Smooth muscle cell (in vitro differentiated cells): ENCODE data around the gene UHRF2. TPM values are rescaled to one million over a fixed set of nuclear protein-coding genes. Genes with fewer than 3 reads are reported as not detected.

Experiments used
- DNase-seq: peaks from one replicate; lab custom pipeline; 2025; ENCODE audit not compliant: unreplicated experiment; lab: John Stamatoyannopoulos, UW
- H2AFZ ChIP-seq: fragments of 200-600 bp; sonication (generic); 2 replicates; pipeline ENCODE4 v1.6.0; 2016; ENCODE audit warnings: antibody characterized with exemption, low read depth, mild to moderate bottlenecking
- H3F3A ChIP-seq: fragments of 200-600 bp; sonication (generic); 2 replicates; pipeline ENCODE4 v1.6.0; 2017; ENCODE audit warnings: antibody characterized with exemption, low read depth
- H3K27ac ChIP-seq: fragments of 200-600 bp; sonication (generic); 2 replicates; pipeline ENCODE4 v1.5.1; 2016; ENCODE audit warnings: low read depth, mild to moderate bottlenecking
- H3K27me3 ChIP-seq: fragments of 200-600 bp; sonication (generic); 2 replicates; pipeline ENCODE4 v1.6.1; 2016; ENCODE audit warnings: low read depth, mild to moderate bottlenecking
- H3K36me3 ChIP-seq: fragments of 200-600 bp; sonication (generic); 2 replicates; pipeline ENCODE4 v1.5.1; 2016; ENCODE audit warnings: low read depth
- H3K4me1 ChIP-seq: fragments of 200-600 bp; sonication (generic); 2 replicates; pipeline ENCODE4 v1.5.1; 2016; ENCODE audit warnings: low read depth
- H3K4me2 ChIP-seq: fragments of 200-600 bp; sonication (generic); 2 replicates; pipeline ENCODE4 v1.6.0; 2016; ENCODE audit warnings: mild to moderate bottlenecking
- H3K4me3 ChIP-seq: fragments of 200-600 bp; sonication (generic); 2 replicates; pipeline ENCODE4 v1.5.1; 2016; ENCODE audit warnings: mild to moderate bottlenecking
- H3K79me2 ChIP-seq: fragments of 200-600 bp; sonication (generic); 2 replicates; pipeline ENCODE4 v1.6.0; 2016; ENCODE audit warnings: low read depth, mild to moderate bottlenecking
- H3K9ac ChIP-seq: fragments of 200-600 bp; sonication (generic); 2 replicates; pipeline ENCODE4 v1.6.0; 2016; ENCODE audit warnings: low read depth
- H3K9me3 ChIP-seq: fragments of 200-600 bp; sonication (generic); replicated peaks from 2 replicates; pipeline ENCODE4 v1.5.1; 2016; ENCODE audit warnings: low read depth
- H4K20me1 ChIP-seq: fragments of 200-600 bp; sonication (generic); 2 replicates; pipeline ENCODE4 v1.6.0; 2016; ENCODE audit warnings: low read depth
- CTCF ChIP-seq: fragments of 200-600 bp; sonication (generic); IDR thresholded peaks from 2 replicates; pipeline ENCODE4 v1.5.1; 2017; ENCODE audit warnings: borderline replicate concordance, mild to moderate bottlenecking, antibody characterized with exemption; ENCODE audit not compliant: insufficient read depth, poor library complexity, severe bottlenecking
- WGBS: methylation state at CpG from one replicate; pipeline ENCODE4 v1.1.7; 2016; ENCODE audit warnings: low lambda C conversion rate; 5-methylcytosine and 5-hydroxymethylcytosine counted together
- polyA plus RNA-seq: library from polyadenylated mRNA; unstranded; fragments of >200 nt; fragmentation: Nextera tagmentation; extraction: Ambion mirVana; gene quantifications from 2 replicates; pipeline ENCODE4 v1.2.1, GENCODE V29; 2016
- total RNA-seq: library from RNA; depleted of rRNA; stranded (reverse); fragments of >200 nt; gene quantifications from 2 replicates; pipeline ENCODE4 v1.2.3, GENCODE V29; 2014

UHRF2 gene
- total and polyA plus RNA-seq, 2 experiments from 2014 or later = 15.6 to 54.5 TPM

- no peak overlapping the region for H3K9ac ChIP-seq
- H3K4me2 ChIP-seq = no peak overlapping the region
- no peaks in the 10 kb centered on the region for H3K9me3 ChIP-seq
- H3K4me1 ChIP-seq = no peaks in the 10 kb centered on the region
- no peak overlapping the region for H2AFZ ChIP-seq
- H3F3A ChIP-seq = no peaks in the 10 kb centered on the region
- H3K79me2 ChIP-seq = peaks cover 100% of the 10 kb centered on the region
- H3K4me3 ChIP-seq = no peak overlapping the region
- no peak for DNase-seq
- no peak for TF ChIP-seq CTCF
- peaks cover 99% of the 10 kb centered on the region for H4K20me1 ChIP-seq
- no peak overlapping the region for H3K27ac ChIP-seq
- WGBS = 97% methylated on average over 9 of the region's 9 CpGs
- no peaks in the 10 kb centered on the region for H3K36me3 ChIP-seq
- no peaks in the 10 kb centered on the region for H3K27me3 ChIP-seq
These were observed 26.2 kb downstream of the UHRF2 start for GRCh38 chr9:6439051-6439703.

- TF ChIP-seq CTCF = no peak
- no peak for DNase-seq
These were observed 27.4 kb downstream of the UHRF2 start for GRCh38 chr9:6440405-6440804.

GRCh38 chr9:6441269-6441668 is 28.3 kb downstream of the UHRF2 start:
- no peak for DNase-seq
- Histone ChIP-seq H3K79me2 (peaks cover 98% of the 10 kb centered on the region), H4K20me1 (peaks cover 100% of the 10 kb centered on the region), H3K9ac (no peak overlapping the region), H3K9me3 (no peaks in the 10 kb centered on the region), H3K27me3 (no peaks in the 10 kb centered on the region), H3K4me2 (no peak overlapping the region), H3K4me1 (no peaks in the 10 kb centered on the region), H2AFZ (no peak overlapping the region), H3K4me3 (no peak overlapping the region), H3K36me3 (no peaks in the 10 kb centered on the region), H3K27ac (no peak overlapping the region), H3F3A (no peaks in the 10 kb centered on the region)
- 90% methylated on average over 1 of the region's 1 CpG for WGBS
- no peak for TF ChIP-seq CTCF

More at GRCh38 chr9:6440405-6440804, 27.4 kb downstream of the UHRF2 start:
- Histone ChIP-seq H3K4me1 (no peaks in the 10 kb centered on the region), H3F3A (no peaks in the 10 kb centered on the region), H3K4me2 (no peak overlapping the region), H4K20me1 (peaks cover 99% of the 10 kb centered on the region), H3K36me3 (no peaks in the 10 kb centered on the region), H3K9me3 (no peaks in the 10 kb centered on the region), H3K4me3 (no peak overlapping the region), H3K27ac (no peak overlapping the region), H3K9ac (no peak overlapping the region), H3K79me2 (peaks cover 100% of the 10 kb centered on the region), H2AFZ (no peak overlapping the region), H3K27me3 (no peaks in the 10 kb centered on the region)
- WGBS = 98% methylated on average over 3 of the region's 3 CpGs

- Histone ChIP-seq H3K79me2 (peaks cover 93% of the 10 kb centered on the region), H3K4me2 (no peak overlapping the region), H3K27me3 (no peaks in the 10 kb centered on the region), H3K9ac (no peak overlapping the region), H3K27ac (no peak overlapping the region), H3K36me3 (no peaks in the 10 kb centered on the region), H3F3A (peaks cover 8% of the 10 kb centered on the region), H3K9me3 (no peaks in the 10 kb centered on the region), H4K20me1 (peaks cover 100% of the 10 kb centered on the region), H2AFZ (no peak overlapping the region), H3K4me1 (no peaks in the 10 kb centered on the region), H3K4me3 (no peak overlapping the region)
- TF ChIP-seq CTCF = no peak
- whole genome bisulfite sequencing = 52% methylated on average over 1 of the region's 1 CpG
- DNase-seq = no peak
These were observed 30.7 kb downstream of the UHRF2 start for GRCh38 chr9:6443661-6444060.
